ENCODE results near the gene EPB41L4B. TPM values are rescaled to one million over a fixed set of nuclear protein-coding genes. Genes with fewer than 3 reads are reported as not detected.

EPB41L4B gene
- total RNA-seq, 2 experiments from 2014 or later = 0.34 TPM

- no peaks in the 10 kb centered on the region for H3K9me3 Mint-ChIP-seq
- intact Hi-C loops (cut with micrococcal nuclease) = no loop called here
- DNase-seq (no peak), ATAC-seq (no peak)
- no peak overlapping the region for H3K27ac Mint-ChIP-seq
- no peaks in the 10 kb centered on the region for H3K36me3 Mint-ChIP-seq (ENCODE audit: low read depth)
- peaks cover 10% of the 10 kb centered on the region for H3K4me1 Mint-ChIP-seq (ENCODE audit: low read depth)
- TF ChIP-seq CTCF (IDR thresholded peaks at IDR 0.05) = no peak
- H3K27me3 Mint-ChIP-seq = peaks cover 5% of the 10 kb centered on the region
- CTCF ChIA-PET = no interaction called here
- POLR2A ChIA-PET = no interaction called here
- no peak overlapping the region for H3K4me3 Mint-ChIP-seq
These were observed 143.9 kb downstream of the EPB41L4B start for GRCh38 chr9:109176963-109177362.

- no peak overlapping the region for H3K27ac Mint-ChIP-seq
These were observed 144.5 kb downstream of the EPB41L4B start for GRCh38 chr9:109176386-109176785.

GRCh38 chr9:109172935-109173334 is 147.9 kb downstream of the EPB41L4B start:
- H3K27me3 Mint-ChIP-seq = peaks cover 21% of the 10 kb centered on the region
- TF ChIP-seq CTCF (IDR thresholded peaks at IDR 0.05) = no peak
- ChIA-PET POLR2A (no interaction called here), CTCF (interaction anchor here (1.2 kb wide), 1 partner anchor 23 kb away, joined by 3 read pairs; no protein-coding TSS in a partner anchor)
- no peak for DNase-seq
- H3K4me3 Mint-ChIP-seq = no peak overlapping the region
- ATAC-seq = no peak
- no peak overlapping the region for H3K27ac Mint-ChIP-seq
- H3K9me3 Mint-ChIP-seq = no peaks in the 10 kb centered on the region
- no peaks in the 10 kb centered on the region for H3K36me3 Mint-ChIP-seq (ENCODE audit: low read depth)
- no peaks in the 10 kb centered on the region for H3K4me1 Mint-ChIP-seq (ENCODE audit: low read depth)
- intact Hi-C loops (cut with micrococcal nuclease) = no loop called here

More at GRCh38 chr9:109176386-109176785, 144.5 kb downstream of the EPB41L4B start:
- DNase-seq (no peak), ATAC-seq (no peak)
- ChIA-PET CTCF (no interaction called here), POLR2A (no interaction called here)
- TF ChIP-seq CTCF (IDR thresholded peaks at IDR 0.05) = no peak
- H3K36me3 Mint-ChIP-seq (ENCODE audit: low read depth) = no peaks in the 10 kb centered on the region
- intact Hi-C loops (cut with micrococcal nuclease) = no loop called here
- no peaks in the 10 kb centered on the region for H3K9me3 Mint-ChIP-seq
- peaks cover 7% of the 10 kb centered on the region for H3K4me1 Mint-ChIP-seq (ENCODE audit: low read depth)
- H3K27me3 Mint-ChIP-seq = peaks cover 5% of the 10 kb centered on the region
- no peak overlapping the region for H3K4me3 Mint-ChIP-seq

- TF ChIP-seq CTCF (IDR thresholded peaks at IDR 0.05) = no peak
- no peaks in the 10 kb centered on the region for H3K9me3 Mint-ChIP-seq
- POLR2A ChIA-PET = no interaction called here
These were observed 148.9 kb downstream of the EPB41L4B start for GRCh38 chr9:109171926-109172325.

GRCh38 chr9:109168170-109168569 is 152.7 kb downstream of the EPB41L4B start:
- ChIA-PET CTCF (no interaction called here), POLR2A (no interaction called here)
- peaks cover 3% of the 10 kb centered on the region for H3K36me3 Mint-ChIP-seq (ENCODE audit: low read depth)
- no peak overlapping the region for H3K27ac Mint-ChIP-seq
- peaks cover 55% of the 10 kb centered on the region for H3K27me3 Mint-ChIP-seq
- H3K9me3 Mint-ChIP-seq = peaks cover 10% of the 10 kb centered on the region
- H3K4me3 Mint-ChIP-seq = no peak overlapping the region
- intact Hi-C loops (cut with micrococcal nuclease) = no loop called here
- H3K4me1 Mint-ChIP-seq (ENCODE audit: low read depth) = peaks cover 4% of the 10 kb centered on the region
- ATAC-seq (no peak), DNase-seq (no peak)
- TF ChIP-seq CTCF (IDR thresholded peaks at IDR 0.05) = no peak

More at GRCh38 chr9:109171926-109172325, 148.9 kb downstream of the EPB41L4B start:
- no peak for DNase-seq
- ATAC-seq = no peak
- Mint-ChIP-seq H3K4me1 (ENCODE audit: low read depth) (peaks cover 4% of the 10 kb centered on the region), H3K27me3 (peaks cover 30% of the 10 kb centered on the region), H3K36me3 (ENCODE audit: low read depth) (no peaks in the 10 kb centered on the region), H3K27ac (no peak overlapping the region), H3K4me3 (no peak overlapping the region)
- CTCF ChIA-PET = no interaction called here
- intact Hi-C loops (cut with micrococcal nuclease) = no loop called here
